ENCODE results near the gene GPR75.
"Not testable (repeated sequence)": the region's sequence is repeated elsewhere in the genome, so short reads cannot be mapped to it uniquely, and the experiment has no call there.

The GPR75 gene

DNA sequence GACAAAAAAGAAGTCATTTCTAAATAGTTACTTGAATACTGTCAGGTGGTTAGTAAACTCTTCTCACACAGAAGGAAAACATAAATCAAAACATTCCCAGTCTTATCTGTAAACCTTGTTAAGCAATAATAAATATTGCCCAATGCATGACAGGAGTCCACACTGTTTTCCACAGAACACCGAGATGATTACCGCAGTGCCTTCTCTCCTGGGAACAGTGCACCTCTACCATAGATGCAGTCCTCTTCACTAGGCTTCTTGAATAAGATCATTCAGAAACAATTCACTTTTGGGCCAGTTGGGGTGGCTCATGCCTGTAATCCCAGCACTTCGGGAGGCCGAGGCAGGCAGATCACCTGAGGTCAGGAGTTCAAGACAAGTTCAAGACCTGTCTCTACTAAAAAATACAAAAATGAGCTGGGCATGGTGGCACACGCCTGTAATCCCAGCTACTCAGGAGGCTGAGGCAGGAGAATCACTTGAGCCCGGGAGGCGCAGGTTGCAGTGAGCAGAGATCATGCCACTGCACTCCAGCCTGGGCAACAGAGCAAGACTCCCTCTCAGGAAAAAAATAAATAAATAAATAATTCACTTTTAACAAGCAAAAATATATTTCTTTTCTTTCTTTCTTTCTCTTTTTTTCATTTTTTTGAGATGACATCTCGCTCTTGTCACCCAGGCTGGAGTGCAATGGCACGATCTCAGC lies 8.6 kb downstream of the GPR75 start:
- DNase-seq: not testable (repeated sequence)

GRCh38 chr2:53848062-53848461 lies 11.7 kb downstream of the GPR75 start:
- DNase-seq: no peak

GRCh38 chr2:53843595-53843994 lies 16.2 kb downstream of the GPR75 start:
- DNase-seq: no peak

DNA sequence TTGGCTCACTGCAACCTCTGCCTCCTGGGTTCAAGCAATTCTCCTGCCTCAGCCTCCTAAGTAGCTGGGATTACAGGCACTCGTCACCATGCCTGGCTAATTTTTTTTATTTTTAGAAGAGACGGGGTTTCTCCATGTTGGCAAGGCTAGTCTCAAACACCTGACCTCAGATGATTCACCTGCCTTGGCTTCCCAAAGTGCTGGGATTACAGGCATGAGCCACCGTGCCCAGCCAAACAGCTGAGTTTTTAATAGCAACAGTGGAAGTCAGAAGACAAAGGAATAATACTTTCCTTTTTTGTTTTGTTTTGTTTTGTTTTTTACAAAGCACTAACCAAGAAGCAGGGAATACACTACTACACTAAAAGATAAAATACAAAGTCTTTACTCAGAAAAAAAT lies 16.9 kb downstream of the GPR75 start:
- DNase-seq: no peak

DNA sequence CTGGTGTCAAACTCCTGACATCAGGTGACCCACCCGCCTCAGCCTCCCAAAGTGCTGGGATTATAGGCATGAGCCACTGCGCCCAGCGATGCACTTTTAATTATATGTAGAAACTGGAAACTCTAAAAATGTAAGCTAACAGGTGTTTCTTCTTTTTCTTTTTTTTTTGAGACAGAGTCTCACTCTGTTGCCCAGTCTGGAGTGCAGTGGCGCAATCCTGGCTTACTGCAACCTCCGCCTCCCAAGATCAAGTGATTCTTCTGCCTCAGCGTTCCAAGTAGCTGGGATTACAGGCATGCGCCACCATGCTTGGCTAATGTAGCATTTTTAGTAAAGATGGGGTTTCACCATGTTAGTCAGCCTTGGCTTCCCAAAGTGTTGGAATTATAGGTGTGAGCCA lies 18.1 kb downstream of the GPR75 start:
- not testable (repeated sequence) for DNase-seq

DNA sequence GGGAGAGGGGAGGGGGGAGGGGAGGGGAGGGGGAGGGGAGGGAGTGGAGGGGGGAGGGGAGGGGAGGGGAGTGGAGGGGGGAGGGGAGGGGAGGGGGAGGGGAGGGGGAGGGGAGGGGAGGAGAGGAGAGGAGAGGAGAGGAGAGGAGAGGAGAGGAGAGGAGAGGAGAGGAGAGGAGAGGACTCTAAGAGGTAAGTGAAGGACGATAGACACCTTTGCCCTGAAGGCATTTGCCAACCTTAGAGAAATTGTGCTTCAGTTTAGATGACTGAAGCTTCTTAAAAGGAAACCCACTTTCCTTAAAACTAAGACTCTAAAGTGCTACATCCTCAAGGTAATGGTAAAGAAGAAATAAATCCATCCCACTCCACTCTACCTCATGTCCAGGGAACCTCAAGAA lies 19.2 kb downstream of the GPR75 start:
- no peak for DNase-seq

- not testable (repeated sequence) for DNase-seq
Measured at GRCh38 chr2:53829980-53830290, 29.8 kb downstream of the GPR75 start.

DNA sequence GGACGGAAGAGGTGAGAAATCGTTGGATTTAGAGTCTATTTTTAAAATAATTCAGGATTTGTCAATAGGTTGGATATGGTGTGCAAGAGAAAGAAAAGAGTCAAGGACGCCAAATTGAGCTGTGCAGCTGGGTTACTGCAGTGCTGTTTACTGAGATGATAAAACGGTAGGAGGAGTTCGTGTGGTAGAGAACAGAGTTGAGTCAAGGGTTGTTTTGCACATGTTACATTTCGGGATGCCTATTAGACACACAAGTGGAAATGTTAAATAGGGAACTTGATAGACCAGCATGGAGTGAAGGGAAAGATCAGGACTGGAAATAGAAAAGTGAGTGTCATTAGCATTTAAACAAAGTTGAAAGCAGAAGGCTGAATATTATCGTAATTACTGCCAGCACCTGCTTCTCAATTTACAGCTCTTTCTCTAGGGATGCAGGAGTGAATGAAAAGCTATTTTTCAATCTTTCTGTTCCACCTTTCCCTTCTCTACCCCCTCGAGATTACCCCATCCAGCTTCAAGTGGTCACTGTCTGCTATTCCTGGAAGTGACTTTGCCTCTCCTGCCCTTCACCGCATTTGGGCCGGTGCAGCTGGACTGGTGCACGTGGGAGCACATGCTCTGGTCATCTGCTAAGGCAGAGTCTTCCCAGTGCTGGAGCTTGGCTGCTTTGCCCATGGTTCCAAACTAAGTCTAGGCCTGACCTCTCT lies 30.3 kb downstream of the GPR75 start:
- peak in 1 of 2 donors; percentile 14 for DNase-seq

DNA sequence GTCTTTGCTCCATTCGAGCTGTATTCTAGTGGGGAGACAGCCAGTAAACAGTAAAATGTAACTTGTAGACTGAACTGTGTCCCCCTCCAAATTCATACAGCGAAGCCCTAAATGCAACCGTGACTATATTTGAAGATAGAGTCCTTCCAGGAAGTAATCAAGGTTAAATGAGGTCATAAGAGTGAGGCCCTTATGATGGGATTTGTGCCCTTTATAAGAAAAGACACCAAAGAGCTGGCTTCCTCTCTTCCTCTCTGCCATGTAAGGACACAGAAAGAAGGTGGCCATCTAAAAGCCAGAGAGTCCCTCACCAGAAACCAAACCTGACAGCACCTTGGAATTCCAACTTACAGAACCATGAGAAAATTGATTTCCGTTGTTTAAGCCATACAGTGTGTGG lies 31.4 kb downstream of the GPR75 start:
- DNase-seq: no peak

GRCh38 chr2:53827398-53828175 lies 32.2 kb downstream of the GPR75 start:
- DNase-seq: peak in 1 of 2 donors; percentile 42

GRCh38 chr2:53826587-53827397 lies 33.0 kb downstream of the GPR75 start:
- DNase-seq: peak in 1 of 2 donors; percentile 79

GRCh38 chr2:53826030-53826410 lies 33.7 kb downstream of the GPR75 start:
- peak in 1 of 2 donors; percentile 54 for DNase-seq

DNA sequence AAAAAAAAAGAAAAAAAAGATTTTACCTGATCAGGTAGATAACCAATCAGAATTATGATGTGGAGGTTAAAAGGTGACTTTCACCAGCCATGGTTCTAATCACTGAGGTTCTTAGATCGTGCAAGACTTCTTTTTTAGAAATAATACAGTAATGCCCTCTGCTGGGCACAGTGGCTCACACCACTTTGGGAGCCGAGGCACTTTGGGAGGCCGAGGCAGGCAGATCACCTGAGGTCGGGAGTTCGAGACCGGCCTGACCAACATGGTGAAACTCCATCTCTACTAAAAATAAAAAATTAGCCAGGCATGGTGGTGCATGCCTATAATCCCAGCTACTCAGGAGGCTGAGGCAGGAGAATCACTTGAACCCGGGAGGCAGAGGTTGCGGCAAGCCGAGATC lies 36.1 kb downstream of the GPR75 start:
- DNase-seq: not testable (repeated sequence)

DNA sequence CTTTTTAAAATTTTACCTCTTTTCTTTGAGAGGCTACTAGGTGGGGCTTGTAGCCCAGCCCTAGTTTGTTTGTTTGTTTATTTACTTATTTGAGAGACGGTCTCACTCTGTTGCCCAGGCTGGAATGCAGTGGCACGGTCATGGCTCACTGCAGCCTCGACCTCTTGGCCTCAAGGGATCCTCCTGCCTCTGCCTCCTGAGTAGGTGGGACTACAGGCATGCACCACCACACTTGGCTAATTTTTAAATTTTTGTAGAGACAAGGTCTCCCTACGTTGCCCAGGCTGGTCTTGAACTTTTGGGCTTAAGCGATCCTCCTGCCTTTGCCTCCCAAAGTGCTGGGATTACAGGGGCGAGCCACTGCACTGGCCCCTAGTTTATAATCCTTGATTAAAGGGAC lies 38.0 kb downstream of the GPR75 start:
- DNase-seq: no peak

DNA sequence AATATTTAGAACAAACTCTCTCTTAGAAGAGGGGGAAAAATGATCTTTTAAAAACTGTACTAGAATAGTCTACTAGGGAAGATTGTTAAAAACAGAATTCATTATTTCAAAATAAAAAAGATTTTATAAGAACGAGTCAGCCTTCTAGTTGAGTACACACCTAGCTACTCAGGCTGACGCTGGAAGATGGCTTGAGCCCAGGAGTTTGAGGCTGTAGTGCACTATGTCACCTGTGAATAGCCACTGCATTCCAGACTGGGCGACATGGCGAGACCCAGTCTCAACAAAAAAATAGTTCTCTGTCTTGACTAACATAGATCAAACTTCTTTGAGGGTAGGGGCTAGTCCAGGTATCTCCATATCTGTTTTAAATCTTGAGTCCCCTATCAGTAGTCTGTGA lies 39.1 kb downstream of the GPR75 start:
- DNase-seq: no peak

DNA sequence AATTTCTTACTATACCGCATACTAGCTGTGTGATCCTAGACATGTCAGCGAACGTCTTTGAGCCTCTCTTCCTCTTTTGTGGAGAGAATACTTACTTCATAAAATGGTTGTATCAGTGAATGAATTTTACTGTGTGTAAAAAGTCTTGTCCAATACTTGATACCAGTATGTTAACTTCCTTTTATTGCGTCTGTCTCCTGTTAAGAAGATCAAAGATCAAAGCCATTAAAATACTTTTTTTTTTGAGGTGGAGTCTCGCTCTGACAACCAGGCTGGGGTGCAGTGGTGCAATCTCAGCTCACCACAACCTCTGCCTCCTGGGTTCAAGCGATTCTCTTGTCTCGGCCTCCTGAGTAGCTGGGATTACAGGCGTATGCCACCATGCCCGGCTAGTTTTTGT lies 39.7 kb downstream of the GPR75 start:
- DNase-seq: no peak

GRCh38 chr2:53819634-53820033 lies 40.1 kb downstream of the GPR75 start:
- DNase-seq: no peak

- DNase-seq: no peak
Measured at GRCh38 chr2:53818854-53819435, 40.8 kb downstream of the GPR75 start.

DNA sequence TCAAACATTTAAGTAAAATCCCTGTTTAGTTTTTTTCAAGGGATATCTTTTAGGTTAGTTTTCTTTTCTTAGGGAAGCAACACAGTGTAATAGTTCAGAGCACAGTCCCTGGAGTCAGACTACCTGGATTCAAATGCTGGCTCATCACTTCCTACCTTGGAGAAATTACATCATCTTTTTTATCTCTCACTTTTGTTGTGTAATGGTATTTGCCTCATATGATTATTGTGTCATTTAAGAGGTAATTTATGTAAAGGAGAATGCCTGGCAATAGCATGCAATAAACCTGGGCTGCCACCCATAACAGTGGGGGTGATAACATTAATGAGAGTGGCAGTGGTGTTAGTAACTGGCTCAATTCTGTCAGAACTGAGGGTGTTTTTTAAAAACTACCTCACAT lies 46.6 kb downstream of the GPR75 start:
- DNase-seq: no peak

DNA sequence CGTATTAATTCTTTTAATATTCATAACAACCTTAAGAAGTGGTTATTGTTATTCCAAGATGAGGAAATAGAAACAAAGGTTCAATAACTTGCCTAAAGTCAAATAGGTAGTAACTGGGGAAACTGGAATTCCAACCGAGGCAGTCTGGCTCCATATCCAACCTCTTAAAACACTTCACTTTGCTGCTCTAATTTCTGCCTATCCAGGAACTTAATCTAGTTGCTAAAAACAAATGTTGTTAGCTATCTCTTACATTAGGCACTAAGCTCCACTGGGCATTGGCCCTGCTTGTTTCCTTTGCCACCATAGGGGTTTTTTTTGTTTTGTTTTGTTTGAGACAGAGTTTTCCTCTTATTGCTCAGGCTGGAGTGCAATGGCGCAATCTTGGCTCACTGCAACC lies 48.2 kb downstream of the GPR75 start:
- no peak for DNase-seq

Measured in hippocampal formation (tissue), 2 donors.